Measurements from ENCODE around the gene MACROD2. TPM values are rescaled to one million over a fixed set of nuclear protein-coding genes. Genes with fewer than 3 reads are reported as not detected.

MACROD2 gene
- total RNA-seq, 1 donor from 2014 or later: 0.46 TPM

DNA sequence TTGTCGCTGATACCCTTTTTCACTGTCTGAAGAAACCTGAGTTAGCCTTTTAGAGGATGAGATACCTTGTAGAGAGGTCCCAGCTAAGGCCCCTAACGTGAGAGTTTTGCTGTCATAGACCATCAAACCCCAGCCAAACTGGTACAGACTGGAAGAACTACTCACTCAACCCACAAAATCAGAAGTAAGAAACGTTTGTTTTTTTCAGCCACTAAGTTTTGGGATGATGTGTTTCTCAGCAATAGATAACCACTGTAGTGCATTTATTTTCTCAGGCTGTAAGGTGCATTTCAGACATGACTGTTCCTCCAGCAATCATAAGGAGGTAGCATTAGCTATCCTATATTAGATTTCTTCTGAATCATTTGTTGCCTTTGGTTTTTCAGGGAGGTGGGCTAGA is 749.4 kb downstream of the MACROD2 start:
- no peak for DNase-seq (ENCODE audit: low read depth, low spot score)

DNA sequence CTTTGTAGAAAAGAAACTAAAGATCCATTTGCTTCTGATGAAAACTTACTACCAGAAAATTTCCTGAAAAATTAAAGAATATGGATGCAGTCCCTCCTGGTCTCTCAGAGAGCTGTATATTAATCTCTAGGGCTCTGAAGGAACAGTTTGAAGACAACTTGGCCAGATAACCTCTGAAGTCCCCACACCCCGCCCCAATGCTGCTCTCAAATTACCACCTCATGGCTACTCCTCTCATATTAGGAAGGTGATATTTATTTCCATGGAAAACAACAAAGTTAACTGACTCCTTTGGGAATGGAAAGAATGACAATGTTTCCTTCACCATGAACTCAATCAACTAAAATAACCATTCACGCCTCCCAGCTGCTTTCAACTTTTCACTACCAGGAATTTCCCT is 750.5 kb downstream of the MACROD2 start:
- no peak for DNase-seq (ENCODE audit: low read depth, low spot score)

DNA sequence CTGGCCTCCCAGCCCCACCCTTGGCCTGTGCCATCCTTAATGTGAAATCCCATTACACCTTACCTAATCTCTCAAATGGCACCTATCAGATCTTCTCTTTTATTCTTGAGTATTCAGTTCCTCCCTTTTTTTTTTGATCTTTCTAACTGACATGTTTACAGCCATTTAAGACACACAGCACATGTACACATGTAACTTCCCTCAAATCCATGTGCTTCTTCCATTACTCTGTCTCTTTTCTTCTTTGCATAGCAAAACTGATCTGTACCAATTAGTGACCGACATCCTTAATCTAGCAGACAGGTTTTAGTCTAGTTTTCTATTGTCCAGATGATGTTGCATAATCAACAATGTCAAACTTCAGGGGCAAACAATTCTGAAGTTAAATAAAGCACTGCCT is 755.9 kb downstream of the MACROD2 start:
- no peak for DNase-seq (ENCODE audit: low read depth, low spot score)

- DNase-seq (ENCODE audit: low read depth, low spot score): no peak
Measured at GRCh38 chr20:14757728-14758127, 762.4 kb downstream of the MACROD2 start.

DNA sequence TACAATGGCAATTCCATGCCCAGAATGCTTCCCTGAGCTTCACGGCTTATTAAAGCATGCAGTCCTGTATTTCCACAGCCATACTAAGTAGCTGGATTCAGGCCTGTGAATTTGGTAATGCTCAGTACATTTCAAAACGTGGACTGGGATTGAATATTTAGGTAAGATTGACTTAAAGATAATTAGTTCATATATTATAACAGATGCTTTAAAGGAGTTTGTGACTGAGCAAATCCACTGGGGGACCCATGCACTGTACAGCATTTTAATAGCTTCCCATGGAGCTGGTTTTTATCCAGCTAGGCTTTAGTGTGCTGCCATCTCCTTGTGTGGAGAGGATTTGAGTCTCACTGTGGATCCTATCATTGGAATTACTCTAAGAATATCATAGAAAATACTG is 763.0 kb downstream of the MACROD2 start:
- no peak for DNase-seq (ENCODE audit: low read depth, low spot score)

DNA sequence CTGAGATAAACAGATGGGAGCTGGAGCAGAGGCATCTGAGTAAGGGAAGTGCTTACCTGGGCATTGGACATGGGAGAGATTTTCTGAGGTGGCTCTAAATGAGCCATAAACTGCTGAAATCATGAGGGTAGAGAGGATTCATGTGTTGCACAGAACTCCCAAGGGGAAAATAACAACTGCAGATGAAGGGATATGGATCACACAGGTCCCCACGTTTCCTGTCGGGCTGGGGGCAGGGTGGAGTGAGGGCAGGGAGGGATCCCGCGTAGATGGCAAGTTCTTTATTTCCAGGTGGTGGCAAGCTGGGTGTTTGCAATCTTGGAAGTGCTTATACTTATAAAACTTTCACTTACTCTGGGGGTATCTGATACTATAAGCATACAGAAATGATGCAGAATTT is 764.7 kb downstream of the MACROD2 start:
- no peak for DNase-seq (ENCODE audit: low read depth, low spot score)

- no peak for DNase-seq (ENCODE audit: low read depth, low spot score)
Measured at GRCh38 chr20:14761903-14762302, 766.6 kb downstream of the MACROD2 start.

DNA sequence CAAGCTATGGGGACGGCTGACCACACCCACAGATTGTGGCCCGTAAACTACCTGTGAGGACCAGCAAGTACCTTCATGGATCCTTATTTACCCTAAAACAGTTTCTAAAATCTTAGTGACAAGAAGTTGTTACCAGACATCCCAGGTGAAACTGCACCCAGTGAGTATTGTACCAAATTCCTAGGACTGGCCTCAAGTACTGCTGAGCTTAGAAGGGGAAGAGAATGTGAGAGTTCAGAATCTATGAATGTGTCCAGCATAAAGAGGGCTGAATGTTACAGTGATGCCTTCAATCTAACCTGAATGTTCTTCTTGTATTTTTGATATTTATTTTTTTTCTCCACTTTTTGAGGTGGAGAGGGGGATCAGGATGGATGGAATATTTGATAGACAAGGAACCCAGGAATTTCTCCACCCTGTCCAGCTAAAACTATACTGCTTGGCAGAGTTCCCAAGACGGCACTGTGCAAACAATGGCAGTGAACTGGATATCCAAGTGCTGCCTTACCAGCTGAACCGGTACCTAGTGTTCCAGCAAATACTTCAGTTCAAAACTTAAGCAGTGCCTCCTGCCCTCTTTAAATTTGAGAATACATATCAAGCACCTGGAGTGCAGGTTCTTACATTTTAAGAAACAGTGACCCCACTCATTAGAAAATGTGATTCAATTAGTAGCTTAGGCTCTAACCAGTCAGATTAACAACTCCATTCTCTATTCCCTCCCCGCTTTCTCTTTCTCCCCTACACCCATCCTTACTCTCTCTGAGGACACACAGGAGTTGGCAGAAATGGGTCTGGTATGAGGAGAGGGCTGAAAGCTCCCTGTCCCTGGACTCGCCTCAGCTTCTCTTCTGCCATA is 769.4 kb downstream of the MACROD2 start:
- DNase-seq (ENCODE audit: low read depth, low spot score): no peak

GRCh38 chr20:14765370-14765701 is 770.0 kb downstream of the MACROD2 start:
- DNase-seq (ENCODE audit: low read depth, low spot score): no peak

DNA sequence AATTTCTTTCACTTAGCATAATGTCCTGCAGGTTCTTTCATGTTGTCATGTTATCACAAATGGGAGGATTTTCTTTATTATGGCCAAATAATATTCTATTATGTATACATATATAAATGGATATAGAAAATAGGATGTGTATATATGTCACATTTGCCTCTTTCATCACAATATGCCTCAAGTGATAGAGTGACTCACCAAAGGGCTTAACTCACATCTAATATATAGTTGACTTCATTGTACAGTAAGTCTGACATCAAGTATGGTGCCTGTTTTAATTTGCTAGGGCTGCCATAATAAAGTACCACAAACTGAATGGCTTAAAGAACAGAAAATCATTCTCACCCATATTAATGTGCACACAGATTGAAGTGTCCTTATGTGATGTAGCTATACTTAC is 778.2 kb downstream of the MACROD2 start:
- no peak for DNase-seq (ENCODE audit: low read depth, low spot score)

GRCh38 chr20:14775778-14776177 is 780.5 kb downstream of the MACROD2 start:
- no peak for DNase-seq (ENCODE audit: low read depth, low spot score)

- DNase-seq (ENCODE audit: low read depth, low spot score): no peak
Measured at GRCh38 chr20:14777591-14777990, 782.3 kb downstream of the MACROD2 start.

GRCh38 chr20:14778096-14778495 is 782.8 kb downstream of the MACROD2 start:
- DNase-seq (ENCODE audit: low read depth, low spot score): no peak

DNA sequence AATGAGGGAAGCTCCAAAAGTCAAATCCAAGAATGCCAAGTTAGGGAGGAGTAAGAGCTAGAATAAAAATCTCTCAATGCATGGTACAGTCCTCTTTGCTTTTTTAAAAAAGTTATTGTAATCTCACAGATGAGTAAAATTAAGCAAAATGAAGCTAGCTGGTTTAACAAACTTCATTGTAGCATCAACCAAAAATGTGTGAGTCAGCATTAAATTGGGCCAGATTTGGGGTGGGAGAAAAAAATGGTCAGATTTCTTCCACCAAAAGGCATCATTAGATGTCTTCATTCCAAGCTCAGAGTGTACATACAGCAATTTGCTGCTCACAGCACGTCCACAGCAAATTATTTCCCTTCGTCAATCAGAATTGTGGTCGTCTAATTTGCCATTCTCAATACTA is 783.6 kb downstream of the MACROD2 start:
- DNase-seq (ENCODE audit: low read depth, low spot score): no peak

DNA sequence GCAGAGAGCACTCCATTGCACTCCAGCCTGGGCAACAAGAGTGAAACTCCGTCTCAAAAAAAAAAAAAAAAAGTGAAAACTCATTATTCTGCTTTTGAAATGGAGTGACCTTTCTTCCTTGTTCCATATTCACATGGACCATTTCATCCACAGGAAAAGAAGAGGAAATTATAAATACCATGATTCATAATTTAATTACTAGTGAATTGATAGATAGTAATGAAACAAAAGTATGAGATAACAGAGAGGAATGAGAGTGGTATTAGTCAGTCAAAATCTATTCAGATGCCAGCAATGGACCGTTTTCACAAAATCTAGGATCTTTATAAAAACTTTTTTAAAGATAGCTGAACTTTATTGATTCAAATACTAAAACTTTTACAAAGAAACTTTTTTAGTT is 785.2 kb downstream of the MACROD2 start:
- DNase-seq (ENCODE audit: low read depth, low spot score): no peak

GRCh38 chr20:14782731-14783130 is 787.4 kb downstream of the MACROD2 start:
- no peak for DNase-seq (ENCODE audit: low read depth, low spot score)

GRCh38 chr20:14783766-14784165 is 788.5 kb downstream of the MACROD2 start:
- no peak for DNase-seq (ENCODE audit: low read depth, low spot score)

DNA sequence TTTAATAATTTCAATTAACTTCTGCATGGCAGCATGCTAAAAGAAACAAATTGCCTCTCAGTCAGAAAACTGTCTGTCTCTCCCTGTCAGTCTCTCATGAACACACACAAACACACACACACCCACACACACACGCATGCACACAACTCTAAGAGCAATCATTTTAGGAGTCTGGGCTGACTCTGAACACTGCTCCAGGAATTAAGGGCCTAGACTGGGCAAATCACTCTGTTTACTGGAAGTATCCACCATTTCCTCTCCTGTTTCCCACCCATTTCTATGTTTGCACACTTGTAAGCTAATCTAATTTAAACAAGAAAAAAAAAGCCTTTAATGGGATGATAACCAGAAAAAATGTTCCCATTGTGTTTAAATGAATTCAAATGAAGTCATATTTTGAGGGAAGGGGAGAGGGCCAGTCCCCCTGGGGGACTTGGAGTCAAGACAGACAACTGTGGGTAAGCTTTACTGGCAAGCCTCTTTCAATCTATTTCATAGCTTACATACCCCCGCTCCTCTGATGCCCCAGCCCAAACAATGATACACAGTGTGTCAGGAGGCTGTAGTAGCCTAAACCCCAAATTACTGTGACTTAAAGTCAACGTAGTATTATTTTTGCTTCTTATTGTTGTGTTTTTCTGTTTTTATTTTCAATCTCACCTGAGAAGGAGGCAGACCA is 789.9 kb downstream of the MACROD2 start:
- no peak for DNase-seq (ENCODE audit: low read depth, low spot score)

- DNase-seq (ENCODE audit: low read depth, low spot score): no peak
Measured at GRCh38 chr20:14790190-14790589, 794.9 kb downstream of the MACROD2 start.

- DNase-seq (ENCODE audit: low read depth, low spot score): no peak
Measured at GRCh38 chr20:14790771-14791620, 795.7 kb downstream of the MACROD2 start.

DNA sequence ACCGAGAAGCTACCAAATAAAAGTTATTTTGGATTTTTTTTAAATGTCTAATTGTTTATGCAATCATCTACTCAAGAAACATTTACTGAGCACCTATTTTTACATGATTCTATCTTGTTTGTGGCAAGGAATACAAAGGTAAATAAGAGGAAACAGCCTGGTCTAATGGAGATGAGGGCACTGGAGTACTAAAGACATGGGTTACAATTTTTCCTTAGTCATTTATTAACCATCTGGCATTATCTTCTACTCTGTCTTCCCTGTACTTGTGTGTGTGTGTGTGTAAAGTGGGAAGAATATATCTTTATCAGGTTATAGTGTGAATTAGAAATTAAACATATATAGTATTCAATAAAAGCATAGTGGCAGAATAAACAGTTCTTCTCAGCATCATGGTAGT is 797.6 kb downstream of the MACROD2 start:
- no peak for DNase-seq (ENCODE audit: low read depth, low spot score)

- no peak for DNase-seq (ENCODE audit: low read depth, low spot score)
Measured at GRCh38 chr20:14799545-14800216, 804.4 kb downstream of the MACROD2 start.
